SK-N-SH (cell line): Measurements from ENCODE around the gene RAB8B. TPM values are rescaled to one million over a fixed set of nuclear protein-coding genes. Genes with fewer than 3 reads are reported as not detected.
A peak's percentile ranks its signal among the peaks of the same experiment; 100 is the strongest.
"Not testable (repeated sequence)": the region's sequence is repeated elsewhere in the genome, so short reads cannot be mapped to it uniquely, and the experiment has no call there.

ENCODE experiments used
- CTCF ChIA-PET: fragments of 300-600, 350-600 bp; formaldehyde crosslinking; extraction: SDS; loops from one replicate; lab custom pipeline; 2021; lab: Yijun Ruan, JAX
- POLR2A ChIA-PET: fragments of 350-600 bp; sonication (Branson Sonifier 250); formaldehyde crosslinking; extraction: SDS; loops from one replicate; lab custom pipeline; 2020; ENCODE audit warnings: antibody characterized with exemption, inconsistent platforms; lab: Yijun Ruan, JAX
- DNase-seq: peaks from one replicate; pipeline ENCODE4 v3.0.0; 2012
- H2AFZ ChIP-seq: fragments of 200-600 bp; sonication (generic); 2 replicates; pipeline ENCODE4 v1.8.1; 2016; ENCODE audit warnings: antibody characterized with exemption, mild to moderate bottlenecking, low read depth
- H3F3A ChIP-seq: fragments of 200-600 bp; sonication (generic); replicated peaks from 2 replicates; pipeline ENCODE3; 2016; ENCODE audit warnings: antibody characterized with exemption, mild to moderate bottlenecking; ENCODE audit not compliant: insufficient read depth
- H3K27ac ChIP-seq, 2 experiments: fragments of 200-500 bp in 1 of 2; fragments of 200-600 bp in 1 of 2; sonication (Bioruptor generic) in 1 of 2; sonication (generic), shearing (Covaris generic) in 1 of 2; 2 replicates each; pipeline versions ENCODE4 v1.5.1 to v1.6.1; 2014 to 2016; ENCODE audit warnings: low read depth in 2 of 2, inconsistent platforms in 1 of 2, low read length in 1 of 2, mild to moderate bottlenecking in 1 of 2, mixed read lengths in 1 of 2
- H3K27me3 ChIP-seq: fragments of 200-600 bp; sonication (generic), shearing (Covaris generic); 2 replicates; pipeline ENCODE4 v1.6.1; 2016; ENCODE audit warnings: mixed run types; ENCODE audit not compliant: insufficient read depth
- H3K36me3 ChIP-seq, 2 experiments: fragments of 200-500 bp in 1 of 2; fragments of 200-600 bp in 1 of 2; sonication (Bioruptor generic) in 1 of 2; sonication (generic) in 1 of 2; replicated peaks in 1 of 2; 2 replicates each; pipeline versions ENCODE3 to v1.5.1; 2014 to 2016; ENCODE audit warnings: low read length in 1 of 2, mild to moderate bottlenecking in 1 of 2; ENCODE audit not compliant: insufficient read depth in 2 of 2, control insufficient read depth in 1 of 2
- H3K4me1 ChIP-seq, 2 experiments: fragments of 200-500 bp in 1 of 2; fragments of 200-600 bp in 1 of 2; sonication (Bioruptor generic) in 1 of 2; sonication (generic), shearing (Covaris generic) in 1 of 2; 2 replicates each; pipeline versions ENCODE4 v1.5.1 to v1.6.1; 2014 to 2016; ENCODE audit warnings: low read depth in 1 of 2, low read length in 1 of 2, mixed run types in 1 of 2; ENCODE audit not compliant: insufficient read depth in 2 of 2, control insufficient read depth in 1 of 2
- H3K4me2 ChIP-seq: fragments of 200-600 bp; sonication (generic), shearing (Covaris generic); 2 replicates; pipeline ENCODE4 v1.6.1; 2017; ENCODE audit warnings: mixed run types
- H3K4me3 ChIP-seq, 2 experiments: fragments of 200-500 bp in 1 of 2; fragments of 200-600 bp in 1 of 2; sonication (Bioruptor generic) in 1 of 2; sonication (generic), shearing (Covaris generic) in 1 of 2; 2 replicates each; pipeline versions ENCODE4 v1.5.1 to v1.8.1; 2014 to 2016; ENCODE audit warnings: low read depth in 2 of 2, inconsistent platforms in 1 of 2, low read length in 1 of 2, mild to moderate bottlenecking in 1 of 2, mixed read lengths in 1 of 2, moderate library complexity in 1 of 2
- H3K79me2 ChIP-seq: fragments of 200-600 bp; sonication (generic); 2 replicates; pipeline ENCODE4 v1.8.1; 2017; ENCODE audit warnings: mild to moderate bottlenecking; ENCODE audit not compliant: insufficient read depth
- H3K9ac ChIP-seq: fragments of 200-600 bp; sonication (generic); 2 replicates; pipeline ENCODE4 v1.6.1; 2017; ENCODE audit warnings: mixed run types
- H3K9me2 ChIP-seq: fragments of 200-600 bp; sonication (generic); 2 replicates; pipeline ENCODE4 v1.6.1; 2017; ENCODE audit warnings: mixed run types
- H3K9me3 ChIP-seq: fragments of 200-600 bp; sonication (generic); 2 replicates; pipeline ENCODE4 v1.6.1; 2017; ENCODE audit warnings: mixed run types, mild to moderate bottlenecking, moderate library complexity
- H4K20me1 ChIP-seq: fragments of 200-600 bp; sonication (generic); 2 replicates; pipeline ENCODE4 v1.6.1; 2017; ENCODE audit warnings: mild to moderate bottlenecking, mixed run types; ENCODE audit not compliant: insufficient read depth
- CHD2 ChIP-seq: fragments of 150-350 bp; IDR thresholded peaks from 2 replicates; pipeline ENCODE4 v1.6.1; 2018; ENCODE audit warnings: low read length; ENCODE audit not compliant: partially characterized antibody
- ELF1 ChIP-seq: IDR thresholded peaks from 2 replicates; pipeline ENCODE4 v1.4.0; 2012
- GATA2 ChIP-seq: sonication (generic); formaldehyde crosslinking; IDR thresholded peaks from 2 replicates; pipeline ENCODE4 v1.5.0; 2020; ENCODE audit warnings: mild to moderate bottlenecking, missing genetic modification reagents
- MEF2A ChIP-seq: IDR thresholded peaks from 2 replicates; pipeline ENCODE4 v1.4.0; 2012; ENCODE audit warnings: low read depth, borderline replicate concordance
- MXI1 ChIP-seq: IDR thresholded peaks from 2 replicates; pipeline ENCODE4 v1.6.1; 2012; ENCODE audit warnings: mild to moderate bottlenecking, low read depth, low read length, improper control_type of control experiment
- NFIC ChIP-seq: IDR thresholded peaks from 2 replicates; pipeline ENCODE4 v1.4.0; 2012; ENCODE audit warnings: borderline replicate concordance
- NRF1 ChIP-seq: IDR thresholded peaks from 2 replicates; pipeline ENCODE4 v1.6.1; 2012; ENCODE audit warnings: low read depth, mild to moderate bottlenecking, low read length
- RAD21 ChIP-seq: IDR thresholded peaks from 2 replicates; pipeline ENCODE4 v1.6.1; 2012; ENCODE audit warnings: mild to moderate bottlenecking, low read length
- RCOR1 ChIP-seq: fragments of 150-350 bp; IDR thresholded peaks from 2 replicates; pipeline ENCODE4 v1.6.1; 2017; ENCODE audit warnings: antibody characterized with exemption, low read length
- RFX5 ChIP-seq: IDR thresholded peaks from 2 replicates; pipeline ENCODE4 v1.6.1; 2012; ENCODE audit warnings: mild to moderate bottlenecking, improper control_type of control experiment, low read length
- RXRA ChIP-seq: IDR thresholded peaks from 2 replicates; pipeline ENCODE4 v1.4.0; 2012; ENCODE audit warnings: low read depth, mild to moderate bottlenecking, borderline replicate concordance
- SIN3A ChIP-seq: IDR thresholded peaks from 2 replicates; pipeline ENCODE4 v1.6.1; 2012; ENCODE audit warnings: low read depth, mild to moderate bottlenecking, low read length, moderate library complexity, borderline replicate concordance
- SMC3 ChIP-seq: IDR thresholded peaks from 2 replicates; pipeline ENCODE4 v1.6.1; 2012; ENCODE audit warnings: low read depth, low read length, improper control_type of control experiment
- TCF12 ChIP-seq: IDR thresholded peaks from 2 replicates; pipeline ENCODE4 v1.4.0; 2012
- TEAD4 ChIP-seq: IDR thresholded peaks from 2 replicates; pipeline ENCODE4 v1.4.0; 2012; ENCODE audit warnings: mild to moderate bottlenecking, borderline replicate concordance; ENCODE audit not compliant: insufficient read depth
- WGBS: methylation state at CpG from one replicate; pipeline ENCODE4 v1.1.6; 2017; ENCODE audit warnings: low lambda C conversion rate; 5-methylcytosine and 5-hydroxymethylcytosine counted together
- polyA plus RNA-seq, 3 experiments: library from polyadenylated mRNA; depleted of rRNA; stranded (reverse); fragments of >200 nt; gene quantifications; 2 replicates each; pipeline ENCODE4 v1.2.3, GENCODE V29; 2012
- TF ChIP-seq, protein P1 (sequence below): IDR thresholded peaks from 2 replicates; pipeline ENCODE4 v1.4.0; 2012; ENCODE audit warnings: low read depth
- TF ChIP-seq, protein P2 (sequence below): IDR thresholded peaks from 2 replicates; pipeline ENCODE4 v1.4.0; 2012; ENCODE audit warnings: low read depth, borderline replicate concordance
- TF ChIP-seq, protein P3 (sequence below): fragments of 200-600 bp; sonication (generic); IDR thresholded peaks from 2 replicates; pipeline ENCODE4 v1.6.1; 2017; ENCODE audit warnings: antibody characterized with exemption, mild to moderate bottlenecking, moderate library complexity
- TF ChIP-seq, protein P4 (sequence below): fragments of 150-350 bp; IDR thresholded peaks from 2 replicates; pipeline ENCODE4 v1.6.1; 2016; ENCODE audit warnings: mild to moderate bottlenecking, low read depth, low read length

RAB8B gene
- polyA plus RNA-seq, 1 of the 3 experiments (the other 2 are of a cell fraction): 5.4 TPM

DNA sequence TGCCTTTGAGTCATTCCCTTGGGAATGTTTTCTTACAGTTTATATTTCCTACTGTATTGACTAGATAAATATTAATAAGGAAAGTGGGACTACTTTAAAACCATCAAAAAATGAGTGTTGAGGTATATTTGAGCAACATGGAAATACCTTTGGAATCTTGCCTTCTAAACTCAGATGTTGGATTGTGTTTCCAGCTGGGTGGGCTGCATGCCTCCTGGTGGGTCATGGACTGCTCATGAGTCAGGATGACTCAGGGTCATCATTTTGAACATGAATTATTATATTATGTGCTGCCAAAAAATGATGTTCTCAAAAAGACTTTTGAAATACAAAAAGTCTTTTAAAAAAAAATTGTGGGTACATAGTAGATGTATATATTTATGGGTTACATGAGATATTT is 46.9 kb downstream of the RAB8B start (continued):
- TF ChIP-seq, protein P1, sequence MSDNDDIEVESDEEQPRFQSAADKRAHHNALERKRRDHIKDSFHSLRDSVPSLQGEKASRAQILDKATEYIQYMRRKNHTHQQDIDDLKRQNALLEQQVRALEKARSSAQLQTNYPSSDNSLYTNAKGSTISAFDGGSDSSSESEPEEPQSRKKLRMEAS: peak; percentile 46; the same call in 1 of the 2 replicates
- TF ChIP-seq, protein P2, sequence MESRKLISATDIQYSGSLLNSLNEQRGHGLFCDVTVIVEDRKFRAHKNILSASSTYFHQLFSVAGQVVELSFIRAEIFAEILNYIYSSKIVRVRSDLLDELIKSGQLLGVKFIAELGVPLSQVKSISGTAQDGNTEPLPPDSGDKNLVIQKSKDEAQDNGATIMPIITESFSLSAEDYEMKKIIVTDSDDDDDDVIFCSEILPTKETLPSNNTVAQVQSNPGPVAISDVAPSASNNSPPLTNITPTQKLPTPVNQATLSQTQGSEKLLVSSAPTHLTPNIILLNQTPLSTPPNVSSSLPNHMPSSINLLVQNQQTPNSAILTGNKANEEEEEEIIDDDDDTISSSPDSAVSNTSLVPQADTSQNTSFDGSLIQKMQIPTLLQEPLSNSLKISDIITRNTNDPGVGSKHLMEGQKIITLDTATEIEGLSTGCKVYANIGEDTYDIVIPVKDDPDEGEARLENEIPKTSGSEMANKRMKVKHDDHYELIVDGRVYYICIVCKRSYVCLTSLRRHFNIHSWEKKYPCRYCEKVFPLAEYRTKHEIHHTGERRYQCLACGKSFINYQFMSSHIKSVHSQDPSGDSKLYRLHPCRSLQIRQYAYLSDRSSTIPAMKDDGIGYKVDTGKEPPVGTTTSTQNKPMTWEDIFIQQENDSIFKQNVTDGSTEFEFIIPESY: 0 out of 2 replicates have a peak, but pooled peaks have one; percentile 55
- TF ChIP-seq SIN3A: no peak
- TF ChIP-seq TCF12: peak; percentile 94
- no peak for TF ChIP-seq MXI1
- peak; percentile 80; the same call in 1 of the 2 replicates for TF ChIP-seq TEAD4
- no peak for TF ChIP-seq GATA2
- no peak for TF ChIP-seq SMC3
- TF ChIP-seq, protein P3, sequence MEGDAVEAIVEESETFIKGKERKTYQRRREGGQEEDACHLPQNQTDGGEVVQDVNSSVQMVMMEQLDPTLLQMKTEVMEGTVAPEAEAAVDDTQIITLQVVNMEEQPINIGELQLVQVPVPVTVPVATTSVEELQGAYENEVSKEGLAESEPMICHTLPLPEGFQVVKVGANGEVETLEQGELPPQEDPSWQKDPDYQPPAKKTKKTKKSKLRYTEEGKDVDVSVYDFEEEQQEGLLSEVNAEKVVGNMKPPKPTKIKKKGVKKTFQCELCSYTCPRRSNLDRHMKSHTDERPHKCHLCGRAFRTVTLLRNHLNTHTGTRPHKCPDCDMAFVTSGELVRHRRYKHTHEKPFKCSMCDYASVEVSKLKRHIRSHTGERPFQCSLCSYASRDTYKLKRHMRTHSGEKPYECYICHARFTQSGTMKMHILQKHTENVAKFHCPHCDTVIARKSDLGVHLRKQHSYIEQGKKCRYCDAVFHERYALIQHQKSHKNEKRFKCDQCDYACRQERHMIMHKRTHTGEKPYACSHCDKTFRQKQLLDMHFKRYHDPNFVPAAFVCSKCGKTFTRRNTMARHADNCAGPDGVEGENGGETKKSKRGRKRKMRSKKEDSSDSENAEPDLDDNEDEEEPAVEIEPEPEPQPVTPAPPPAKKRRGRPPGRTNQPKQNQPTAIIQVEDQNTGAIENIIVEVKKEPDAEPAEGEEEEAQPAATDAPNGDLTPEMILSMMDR: no peak
- TF ChIP-seq CHD2: no peak
- TF ChIP-seq, protein P4, sequence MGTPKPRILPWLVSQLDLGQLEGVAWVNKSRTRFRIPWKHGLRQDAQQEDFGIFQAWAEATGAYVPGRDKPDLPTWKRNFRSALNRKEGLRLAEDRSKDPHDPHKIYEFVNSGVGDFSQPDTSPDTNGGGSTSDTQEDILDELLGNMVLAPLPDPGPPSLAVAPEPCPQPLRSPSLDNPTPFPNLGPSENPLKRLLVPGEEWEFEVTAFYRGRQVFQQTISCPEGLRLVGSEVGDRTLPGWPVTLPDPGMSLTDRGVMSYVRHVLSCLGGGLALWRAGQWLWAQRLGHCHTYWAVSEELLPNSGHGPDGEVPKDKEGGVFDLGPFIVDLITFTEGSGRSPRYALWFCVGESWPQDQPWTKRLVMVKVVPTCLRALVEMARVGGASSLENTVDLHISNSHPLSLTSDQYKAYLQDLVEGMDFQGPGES: no peak
- TF ChIP-seq RXRA: 0 out of 2 replicates have a peak, but pooled peaks have one; percentile 33
- TF ChIP-seq RAD21: no peak
- no peak for TF ChIP-seq RCOR1
- no peak for TF ChIP-seq RFX5
- TF ChIP-seq NFIC: peak; percentile 95
- TF ChIP-seq ELF1: no peak
- no peak for TF ChIP-seq NRF1
- peak; percentile 30; the same call in 1 of the 2 replicates for TF ChIP-seq MEF2A
- TF ChIP-seq, all 33 proteins: peak for 12

DNA sequence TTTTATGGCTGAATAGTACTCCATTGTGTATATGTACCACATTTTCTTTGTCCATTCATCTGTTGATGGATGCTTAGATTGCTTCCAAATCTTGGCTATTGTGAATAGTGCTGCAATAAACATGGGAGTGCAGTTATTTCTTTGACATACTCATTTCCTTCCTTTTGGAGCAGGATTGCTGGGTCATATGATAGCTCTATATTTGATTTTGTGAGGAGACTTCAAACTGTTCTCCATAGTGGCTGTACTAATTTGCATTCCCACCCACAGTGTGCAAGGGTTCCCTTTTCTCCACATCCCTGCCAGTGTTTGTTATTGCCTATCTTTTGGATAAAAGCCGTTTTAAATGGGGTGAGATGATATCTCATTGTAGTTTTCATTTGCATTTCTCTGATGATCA is 47.7 kb downstream of the RAB8B start:
- H2AFZ ChIP-seq, DNase-seq, H3K9me3 ChIP-seq, POLR2A ChIA-PET, H3K4me3 ChIP-seq, H3K27me3 ChIP-seq, H3K4me2 ChIP-seq, H3K9me2 ChIP-seq, H4K20me1 ChIP-seq, H3K36me3 ChIP-seq, H3K9ac ChIP-seq: not testable (repeated sequence)
- Histone ChIP-seq H3K4me1 (peaks cover 0 to 41% of the 10 kb centered on the region in 2 experiments; a peak in 3 of 4 replicates), H3F3A (peaks cover 30% of the 10 kb centered on the region), H3K27ac (peak overlapping the region in 1 of 2 experiments; percentile 90; a peak in 2 of 4 replicates), H3K79me2 (peaks cover 41% of the 10 kb centered on the region)
- CTCF ChIA-PET: interaction anchor here (1.5 kb wide), 1 partner anchor 9 kb away, joined by 3 read pairs; no protein-coding TSS in a partner anchor
- WGBS: 55% methylated on average over 1 of the region's 1 CpG
